AG09319 (cell line): ENCODE results near the gene HPCAL1.
"Not testable (repeated sequence)": the region's sequence is repeated elsewhere in the genome, so short reads cannot be mapped to it uniquely, and the experiment has no call there.

ENCODE experiments used
- DNase-seq: peaks from one replicate; pipeline ENCODE4 v3.0.0-alpha.2; 2010; ENCODE audit warnings: low read depth; ENCODE audit errors: extremely low read depth
- CTCF ChIP-seq: IDR thresholded peaks from 2 replicates; pipeline ENCODE4 v1.5.1; 2011; ENCODE audit warnings: low read depth, mild to moderate bottlenecking, inconsistent platforms, low read length, moderate library complexity

HPCAL1 gene

GRCh38 chr2:10286216-10287037 lies 16.3 kb upstream of the HPCAL1 start:
- no peak for DNase-seq

GRCh38 chr2:10287761-10288160 lies 14.9 kb upstream of the HPCAL1 start:
- no peak for DNase-seq
- TF ChIP-seq CTCF = no peak

More at GRCh38 chr2:10286216-10287037, 16.3 kb upstream of the HPCAL1 start:
- no peak for TF ChIP-seq CTCF

GRCh38 chr2:10288606-10289005 lies 14.1 kb upstream of the HPCAL1 start:
- no peak for TF ChIP-seq CTCF
- no peak for DNase-seq

- no peak for DNase-seq
- no peak for TF ChIP-seq CTCF
Measured at GRCh38 chr2:10289352-10289751, 13.4 kb upstream of the HPCAL1 start.

GRCh38 chr2:10289891-10290290 lies 12.8 kb upstream of the HPCAL1 start:
- no peak for DNase-seq
- no peak for TF ChIP-seq CTCF

GRCh38 chr2:10291376-10291775 lies 11.3 kb upstream of the HPCAL1 start:
- not testable (repeated sequence) for DNase-seq

- no peak for DNase-seq
- no peak for TF ChIP-seq CTCF
Measured at GRCh38 chr2:10292033-10292432, 10.7 kb upstream of the HPCAL1 start.

GRCh38 chr2:10293603-10294002 lies 9.1 kb upstream of the HPCAL1 start:
- no peak for TF ChIP-seq CTCF

More at GRCh38 chr2:10293603-10294002, 9.1 kb upstream of the HPCAL1 start:
- no peak for DNase-seq
